A549 (cell line): ENCODE data around the gene SORCS3. TPM values are rescaled to one million over a fixed set of nuclear protein-coding genes. Genes with fewer than 3 reads are reported as not detected.

Experiments
- ATAC-seq, 2 experiments: fragments of 200-7000 bp in 1 of 2; fragments of >200 bp in 1 of 2; cut with Nextera tagmentation in 1 of 2; cut with Tn5 transposase in 1 of 2; 3 replicates each; pipeline versions ENCODE4 v1.8.0 to v1.9.1; 2018 to 2020; ENCODE audit warnings: mild to moderate bottlenecking in 1 of 2, moderate library complexity in 1 of 2
- CTCF ChIA-PET: fragments of 300-600 bp; sonication (Branson Sonifier 250); formaldehyde crosslinking; extraction: SDS; loops from one replicate; lab custom pipeline; 2021; ENCODE audit warnings: antibody characterized with exemption, inconsistent platforms; lab: Yijun Ruan, JAX
- POLR2A ChIA-PET: fragments of 350-600 bp; formaldehyde crosslinking; extraction: SDS; loops from one replicate; lab custom pipeline; 2021; ENCODE audit warnings: antibody characterized with exemption, inconsistent platforms; lab: Yijun Ruan, JAX
- DNase-seq, 2 experiments: peaks; one replicate each; pipeline versions ENCODE4 v3.0.0 to v3.0.0-alpha.2; 2011 to 2016; ENCODE audit warnings: low read depth in 1 of 2, low spot score in 1 of 2
- FAIRE-seq: peaks from 2 replicates; lab custom pipeline; 2011; peaks lifted over from hg19 to GRCh38; lab: Jason Lieb, UNC
- H3K27ac ChIP-seq, 2 experiments: fragments of >200 bp; sonication (Bioruptor Twin); formaldehyde crosslinking; 3 replicates each; pipeline ENCODE4 v1.5.1; 2016 to 2017
- H3K4me1 ChIP-seq: fragments of >200 bp; sonication (Bioruptor Twin); formaldehyde crosslinking; 3 replicates; pipeline ENCODE4 v1.6.1; 2016
- H3K4me2 ChIP-seq: fragments of >200 bp; sonication (Bioruptor Twin); formaldehyde crosslinking; 3 replicates; pipeline ENCODE4 v1.6.1; 2016
- H3K4me3 ChIP-seq: fragments of >200 bp; sonication (Bioruptor Twin); formaldehyde crosslinking; 3 replicates; pipeline ENCODE4 v1.5.1; 2016
- H3K9me3 ChIP-seq: fragments of >200 bp; sonication (Bioruptor Twin); formaldehyde crosslinking; 3 replicates; pipeline ENCODE4 v1.6.1; 2016
- CBX8 ChIP-seq: fragments of 200-600 bp; sonication (generic); IDR thresholded peaks from 2 replicates; pipeline ENCODE4 v1.6.1; 2016
- CHD4 ChIP-seq: fragments of 200-600 bp; sonication (generic); IDR thresholded peaks from 2 replicates; pipeline ENCODE4 v1.6.1; 2016; ENCODE audit warnings: antibody characterized with exemption, mild to moderate bottlenecking, borderline replicate concordance
- EHMT2 ChIP-seq: fragments of 200-600 bp; sonication (generic); IDR thresholded peaks from 2 replicates; pipeline ENCODE4 v1.6.1; 2016; ENCODE audit warnings: antibody characterized with exemption, low read depth, mild to moderate bottlenecking, moderate library complexity
- FOSL2 ChIP-seq, 2 experiments: fragments of 450-650 bp in 1 of 2; fragments of >200 bp in 1 of 2; sonication (Bioruptor Twin) in 1 of 2; formaldehyde crosslinking; IDR thresholded peaks; 2 replicates each; pipeline versions ENCODE4 v1.5.0 to v1.6.1; 2016 to 2020; ENCODE audit warnings: mild to moderate bottlenecking in 1 of 2, moderate library complexity in 1 of 2
- FOXS1 ChIP-seq: fragments of 250-450 bp; sonication (Bioruptor Pico); IDR thresholded peaks from 2 replicates; pipeline ENCODE4 v1.5.0; 2020; ENCODE audit warnings: mild to moderate bottlenecking, moderate library complexity
- GATA3 ChIP-seq: IDR thresholded peaks from 2 replicates; pipeline ENCODE4 v1.6.1; 2012; ENCODE audit warnings: borderline replicate concordance
- KDM5A ChIP-seq: fragments of 200-600 bp; sonication (generic); IDR thresholded peaks from 2 replicates; pipeline ENCODE4 v1.6.1; 2016; ENCODE audit warnings: antibody characterized with exemption, mild to moderate bottlenecking
- MAFK ChIP-seq: fragments of 450-650 bp; IDR thresholded peaks from 2 replicates; pipeline ENCODE4 v1.6.1; 2014; ENCODE audit not compliant: partially characterized antibody
- NR3C1 ChIP-seq: fragments of >200 bp; sonication (Bioruptor Twin); formaldehyde crosslinking; IDR thresholded peaks from 3 replicates; pipeline ENCODE4 v1.6.1; 2017
- PHF8 ChIP-seq: fragments of 200-600 bp; sonication (generic); IDR thresholded peaks from 2 replicates; pipeline ENCODE4 v1.6.1; 2016; ENCODE audit warnings: low read depth, mild to moderate bottlenecking, antibody characterized with exemption, moderate library complexity, borderline replicate concordance
- RARB ChIP-seq: fragments of 250-450 bp; sonication (Bioruptor Pico); IDR thresholded peaks from 2 replicates; pipeline ENCODE4 v1.8.0; 2021; ENCODE audit warnings: mild to moderate bottlenecking, moderate library complexity
- WGBS: methylation state at CpG from one replicate; pipeline ENCODE4 v1.1.6; 2017; ENCODE audit errors: missing lambda C conversion rate; 5-methylcytosine and 5-hydroxymethylcytosine counted together
- polyA plus RNA-seq, 4 experiments: library from polyadenylated mRNA; depleted of rRNA in 3 of 4; stranded (reverse); fragments of >200 nt; fragmentation: RNase III in 1 of 4; extraction: RNeasy Plus Mini Kit Qiagen cat#74134 plus additional on column Dnase treatment in 1 of 4; gene quantifications; 2 replicates in 3 of 4; 3 replicates in 1 of 4; pipeline ENCODE4 v1.2.3, GENCODE V29; 2011 to 2017
- TF ChIP-seq, protein P1 (sequence below): fragments of >200 bp; sonication (Bioruptor Twin); formaldehyde crosslinking; IDR thresholded peaks from 3 replicates; pipeline ENCODE4 v1.5.1; 2016
- TF ChIP-seq, protein P2 (sequence below): fragments of 200-600 bp; sonication (generic); IDR thresholded peaks from 2 replicates; pipeline ENCODE4 v1.6.1; 2016; ENCODE audit warnings: antibody characterized with exemption, mild to moderate bottlenecking, moderate library complexity
- TF ChIP-seq, protein P3 (sequence below): fragments of >200 bp; sonication (Bioruptor Twin); formaldehyde crosslinking; IDR thresholded peaks from 2 replicates; pipeline ENCODE4 v1.6.1; 2016

SORCS3 gene
- polyA plus RNA-seq, 2 of the 4 experiments (the other 2 are of a cell fraction): not detected

DNA sequence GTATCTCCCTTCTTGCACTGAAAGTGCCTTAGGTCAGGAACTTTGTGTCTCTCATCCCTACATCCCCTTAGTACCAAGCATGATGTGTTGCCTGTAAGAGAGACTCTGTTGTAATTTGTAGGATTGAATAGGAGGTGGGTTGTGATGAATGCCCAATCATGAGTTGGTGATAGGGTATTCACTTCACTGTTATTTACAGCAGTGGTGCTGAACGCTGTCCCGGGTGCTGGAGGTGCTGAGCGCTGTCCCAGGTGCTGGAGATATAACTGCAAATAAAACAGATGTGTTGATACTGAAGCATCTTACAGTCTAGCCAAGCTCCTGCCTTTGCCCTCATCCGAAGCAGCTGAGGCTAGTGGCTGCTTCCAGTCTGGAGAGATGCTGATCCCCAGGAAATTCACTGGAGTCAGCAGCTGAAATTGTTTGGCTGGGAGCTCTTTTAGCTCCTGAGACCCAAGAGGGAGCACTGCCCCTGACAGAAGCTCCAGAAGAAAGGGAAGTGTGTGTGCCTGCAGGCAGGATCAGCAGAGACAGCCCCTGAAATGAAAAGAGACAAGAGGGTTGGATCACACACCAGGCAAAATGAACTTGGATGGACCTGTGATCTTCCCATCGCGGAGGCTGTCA is 183.4 kb downstream of the SORCS3 start:
- no peak overlapping the region for H3K4me3 ChIP-seq
- no peak overlapping the region for H3K4me2 ChIP-seq
- ChIA-PET CTCF (interaction anchor here (0.7 to 1.2 kb wide), 2 partner anchors 9 to 202 kb away, joined by 3 read pairs; no protein-coding TSS in a partner anchor), POLR2A (no interaction called here)
- no peaks in the 10 kb centered on the region for H3K9me3 ChIP-seq
- ATAC-seq (peak in 1 of 2 experiments; percentile 34; a peak in 1 of 6 replicates), FAIRE-seq (no peak), DNase-seq (peak in 1 of 2 experiments; percentile 21)
- TF ChIP-seq MAFK (no peak), PHF8 (no peak), FOSL2 (IDR thresholded peaks at IDR 0.05) (no peak), FOSL2 (CRISPR knock-in tag; IDR thresholded peaks at IDR 0.05) (no peak), EHMT2 (peak; percentile 62; the same call in 1 of the 2 replicates), FOXS1 (CRISPR knock-in tag) (peak; percentile 63; the same call in 1 of the 2 replicates), CHD4 (no peak)
- TF ChIP-seq, protein P1, sequence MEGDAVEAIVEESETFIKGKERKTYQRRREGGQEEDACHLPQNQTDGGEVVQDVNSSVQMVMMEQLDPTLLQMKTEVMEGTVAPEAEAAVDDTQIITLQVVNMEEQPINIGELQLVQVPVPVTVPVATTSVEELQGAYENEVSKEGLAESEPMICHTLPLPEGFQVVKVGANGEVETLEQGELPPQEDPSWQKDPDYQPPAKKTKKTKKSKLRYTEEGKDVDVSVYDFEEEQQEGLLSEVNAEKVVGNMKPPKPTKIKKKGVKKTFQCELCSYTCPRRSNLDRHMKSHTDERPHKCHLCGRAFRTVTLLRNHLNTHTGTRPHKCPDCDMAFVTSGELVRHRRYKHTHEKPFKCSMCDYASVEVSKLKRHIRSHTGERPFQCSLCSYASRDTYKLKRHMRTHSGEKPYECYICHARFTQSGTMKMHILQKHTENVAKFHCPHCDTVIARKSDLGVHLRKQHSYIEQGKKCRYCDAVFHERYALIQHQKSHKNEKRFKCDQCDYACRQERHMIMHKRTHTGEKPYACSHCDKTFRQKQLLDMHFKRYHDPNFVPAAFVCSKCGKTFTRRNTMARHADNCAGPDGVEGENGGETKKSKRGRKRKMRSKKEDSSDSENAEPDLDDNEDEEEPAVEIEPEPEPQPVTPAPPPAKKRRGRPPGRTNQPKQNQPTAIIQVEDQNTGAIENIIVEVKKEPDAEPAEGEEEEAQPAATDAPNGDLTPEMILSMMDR: no peak
- TF ChIP-seq, protein P2, sequence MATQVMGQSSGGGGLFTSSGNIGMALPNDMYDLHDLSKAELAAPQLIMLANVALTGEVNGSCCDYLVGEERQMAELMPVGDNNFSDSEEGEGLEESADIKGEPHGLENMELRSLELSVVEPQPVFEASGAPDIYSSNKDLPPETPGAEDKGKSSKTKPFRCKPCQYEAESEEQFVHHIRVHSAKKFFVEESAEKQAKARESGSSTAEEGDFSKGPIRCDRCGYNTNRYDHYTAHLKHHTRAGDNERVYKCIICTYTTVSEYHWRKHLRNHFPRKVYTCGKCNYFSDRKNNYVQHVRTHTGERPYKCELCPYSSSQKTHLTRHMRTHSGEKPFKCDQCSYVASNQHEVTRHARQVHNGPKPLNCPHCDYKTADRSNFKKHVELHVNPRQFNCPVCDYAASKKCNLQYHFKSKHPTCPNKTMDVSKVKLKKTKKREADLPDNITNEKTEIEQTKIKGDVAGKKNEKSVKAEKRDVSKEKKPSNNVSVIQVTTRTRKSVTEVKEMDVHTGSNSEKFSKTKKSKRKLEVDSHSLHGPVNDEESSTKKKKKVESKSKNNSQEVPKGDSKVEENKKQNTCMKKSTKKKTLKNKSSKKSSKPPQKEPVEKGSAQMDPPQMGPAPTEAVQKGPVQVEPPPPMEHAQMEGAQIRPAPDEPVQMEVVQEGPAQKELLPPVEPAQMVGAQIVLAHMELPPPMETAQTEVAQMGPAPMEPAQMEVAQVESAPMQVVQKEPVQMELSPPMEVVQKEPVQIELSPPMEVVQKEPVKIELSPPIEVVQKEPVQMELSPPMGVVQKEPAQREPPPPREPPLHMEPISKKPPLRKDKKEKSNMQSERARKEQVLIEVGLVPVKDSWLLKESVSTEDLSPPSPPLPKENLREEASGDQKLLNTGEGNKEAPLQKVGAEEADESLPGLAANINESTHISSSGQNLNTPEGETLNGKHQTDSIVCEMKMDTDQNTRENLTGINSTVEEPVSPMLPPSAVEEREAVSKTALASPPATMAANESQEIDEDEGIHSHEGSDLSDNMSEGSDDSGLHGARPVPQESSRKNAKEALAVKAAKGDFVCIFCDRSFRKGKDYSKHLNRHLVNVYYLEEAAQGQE: peak; percentile 91
- no peaks in the 10 kb centered on the region for H3K4me1 ChIP-seq
- no peak overlapping the region for H3K27ac ChIP-seq
- 24% methylated on average over 6 of the region's 6 CpGs for WGBS

DNA sequence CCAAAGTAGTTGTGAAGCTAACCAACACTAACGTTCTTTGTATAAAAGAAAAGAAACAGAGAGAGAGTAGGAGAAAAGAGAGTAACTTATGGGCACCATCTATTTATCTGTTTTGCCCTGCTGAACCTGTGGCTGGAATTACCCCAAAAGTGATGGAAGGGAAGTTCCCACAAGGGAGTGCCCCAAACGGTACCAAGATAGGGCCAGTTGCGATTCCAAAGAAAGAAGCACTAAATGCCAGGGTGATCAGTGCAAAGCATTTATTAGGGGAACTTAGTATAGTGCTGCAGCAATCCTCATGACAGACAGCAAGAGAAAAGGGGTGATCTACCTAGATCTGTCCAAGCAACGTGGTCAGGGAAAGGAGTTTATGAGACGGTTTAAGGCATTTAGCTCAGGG is 190.2 kb downstream of the SORCS3 start:
- CTCF ChIA-PET: interaction anchor here (0.9 kb wide), 1 partner anchor 20 kb away, joined by 3 read pairs; no protein-coding TSS in a partner anchor
- H3K9me3 ChIP-seq: no peaks in the 10 kb centered on the region
- TF ChIP-seq GATA3 (no peak), NR3C1 (no peak), CHD4 (no peak)
- TF ChIP-seq, protein P3, sequence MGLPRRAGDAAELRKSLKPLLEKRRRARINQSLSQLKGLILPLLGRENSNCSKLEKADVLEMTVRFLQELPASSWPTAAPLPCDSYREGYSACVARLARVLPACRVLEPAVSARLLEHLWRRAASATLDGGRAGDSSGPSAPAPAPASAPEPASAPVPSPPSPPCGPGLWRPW: no peak
- TF ChIP-seq, all 56 proteins: peak for 0
- Histone ChIP-seq H3K4me2 (no peak overlapping the region), H3K4me3 (no peak overlapping the region), H3K4me1 (no peaks in the 10 kb centered on the region), H3K27ac (no peak overlapping the region)
- no peak for FAIRE-seq
- no peak for DNase-seq
- 2% methylated on average over 5 of the region's 5 CpGs for WGBS
- POLR2A ChIA-PET: no interaction called here
- ATAC-seq: no peak

DNA sequence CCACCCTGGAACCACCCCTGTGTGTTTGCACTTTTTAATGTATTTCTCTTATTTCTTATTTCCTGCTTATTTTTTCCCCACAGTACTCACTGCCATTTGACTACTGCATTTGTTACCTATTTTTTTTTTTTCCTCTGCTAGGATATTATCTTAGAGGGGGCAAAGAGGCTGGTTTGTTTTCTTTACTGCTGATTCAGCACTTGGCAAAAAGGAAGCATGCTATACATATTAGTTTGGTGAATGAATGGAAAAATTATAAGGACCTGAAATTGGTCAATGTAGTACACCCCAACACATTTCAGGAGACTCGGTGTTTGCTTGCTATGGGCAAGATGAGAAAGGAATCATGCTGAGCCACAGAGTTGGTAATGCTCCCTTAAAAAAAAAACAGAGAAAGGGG is 193.5 kb downstream of the SORCS3 start:
- Histone ChIP-seq H3K9me3 (no peaks in the 10 kb centered on the region), H3K4me1 (no peaks in the 10 kb centered on the region), H3K4me3 (no peak overlapping the region), H3K4me2 (no peak overlapping the region), H3K27ac (no peak overlapping the region)
- CTCF ChIA-PET: no interaction called here
- TF ChIP-seq MAFK: peak; percentile 74
- no peak for TF ChIP-seq EHMT2
- no peak for FAIRE-seq
- WGBS: 0% methylated on average over 1 of the region's 1 CpG
- no peak for ATAC-seq
- POLR2A ChIA-PET: no interaction called here
- no peak for DNase-seq

DNA sequence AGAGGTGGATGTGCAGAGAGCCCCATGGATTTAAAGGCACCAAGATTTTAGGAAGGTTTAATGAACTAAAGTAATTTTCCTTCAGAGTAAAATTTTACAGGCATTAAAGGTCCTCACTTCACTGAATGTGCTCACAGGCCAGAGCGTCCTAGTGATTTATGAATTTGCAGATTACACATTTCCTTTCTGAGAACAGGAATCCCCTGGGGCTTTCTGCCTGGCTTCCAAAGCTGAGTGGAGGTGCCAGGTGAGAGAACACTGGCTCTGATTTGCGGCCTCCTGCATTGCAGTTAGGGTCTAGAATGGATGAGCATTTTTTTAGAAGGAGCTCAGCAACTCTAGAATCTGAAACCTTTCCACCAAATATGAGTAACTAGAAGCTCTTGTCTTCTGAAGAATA is 194.3 kb downstream of the SORCS3 start:
- no peak for DNase-seq
- 2% methylated on average over 2 of the region's 2 CpGs for WGBS
- H3K4me3 ChIP-seq: no peak overlapping the region
- no peak overlapping the region for H3K27ac ChIP-seq
- ATAC-seq: no peak
- CTCF ChIA-PET: no interaction called here
- POLR2A ChIA-PET: no interaction called here
- H3K4me1 ChIP-seq: no peaks in the 10 kb centered on the region
- FAIRE-seq: no peak
- H3K4me2 ChIP-seq: no peak overlapping the region
- no peaks in the 10 kb centered on the region for H3K9me3 ChIP-seq
- TF ChIP-seq CBX8 (no peak), RARB (CRISPR knock-in tag) (no peak), KDM5A (no peak)
